Activated T-cell treated with anti-CD3 and anti-CD28 coated beads, Interleukin-2, amount 50 U/mL, for 4 hours (primary cell): ENCODE data around the gene SERPINF2. TPM values are rescaled to one million over a fixed set of nuclear protein-coding genes. Genes with fewer than 3 reads are reported as not detected.
"Not testable (repeated sequence)": the region's sequence is repeated elsewhere in the genome, so short reads cannot be mapped to it uniquely, and the experiment has no call there.

Experiments used
- ATAC-seq, 2 donors: fragments of 200-7000 bp; cut with Tn5 transposase; one replicate each; pipeline ENCODE4 v1.10.0; 2021
- DNase-seq: peaks from one replicate; pipeline ENCODE4 v3.0.0-alpha.2; 2020
- H3K27me3 Mint-ChIP-seq: one replicate; pipeline ENCODE4 v1.8.0; 2021; ENCODE audit warnings: low read depth, mixed read lengths
- H3K36me3 Mint-ChIP-seq: one replicate; pipeline ENCODE4 v1.8.0; 2022; ENCODE audit warnings: mixed read lengths; ENCODE audit not compliant: insufficient read depth
- H3K4me1 Mint-ChIP-seq: one replicate; pipeline ENCODE4 v1.8.0; 2021; ENCODE audit warnings: low read depth, mixed read lengths
- H3K4me3 Mint-ChIP-seq: one replicate; pipeline ENCODE4 v1.8.0; 2021; ENCODE audit warnings: mild to moderate bottlenecking, moderate library complexity, mixed read lengths
- H3K9me3 Mint-ChIP-seq: one replicate; pipeline ENCODE4 v1.8.0; 2021; ENCODE audit warnings: mixed read lengths
- total RNA-seq, 3 donors: library from RNA; stranded (reverse); gene quantifications; one replicate each; pipeline ENCODE4 v1.2.1, GENCODE V29; 2021

SERPINF2 gene
- under 1 TPM; 0.45 to 0.60 (median 0.56) TPM for total RNA-seq

DNA sequence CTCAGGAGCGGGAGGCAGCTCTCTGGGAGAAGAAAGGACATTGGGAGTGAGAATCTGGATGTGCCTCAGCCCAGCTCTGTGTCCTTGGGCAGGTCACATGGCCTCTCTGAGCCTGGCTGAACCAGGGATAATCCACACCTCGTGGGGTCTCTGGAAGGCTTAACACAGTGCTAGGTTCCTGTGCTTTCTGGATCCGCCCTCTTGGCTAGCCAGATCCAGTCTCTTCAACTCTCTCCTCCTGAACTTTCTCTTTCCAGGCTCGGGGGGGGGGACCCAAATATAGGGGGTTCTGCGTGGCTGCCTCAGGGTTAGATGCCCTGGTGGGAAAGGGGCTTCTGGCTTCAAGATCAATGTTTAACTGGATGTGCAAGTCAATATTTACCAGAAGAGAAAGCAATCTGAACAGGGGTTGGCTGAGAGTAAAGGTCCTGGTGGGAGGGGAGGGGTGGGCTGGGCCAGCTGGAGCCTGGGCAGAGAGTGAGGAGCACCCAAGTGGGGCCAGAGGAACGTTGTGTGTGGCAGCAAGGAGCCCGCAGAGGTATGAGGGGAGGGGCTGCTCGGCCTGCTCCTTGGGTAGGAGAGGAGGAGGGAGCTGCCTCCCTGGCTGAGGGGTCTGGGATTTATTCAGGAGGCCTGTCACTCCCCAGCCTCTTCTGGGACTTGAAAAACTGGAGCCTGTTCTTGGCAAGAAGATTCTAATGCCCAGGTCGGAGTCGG lies at the start of gene SERPINF2:
Gene SERPINF2, plus strand, starts transcription at position 501 of the 717 bp plus-strand sequence. CDS start 2,125 bp downstream, outside the sequence.
- H3K4me3 Mint-ChIP-seq: no peak within 1 kb of the TSS
- H3K9me3 Mint-ChIP-seq: no peaks in the 10 kb centered on the region
- H3K4me1 Mint-ChIP-seq: no peaks in the 10 kb centered on the region
- ATAC-seq (no peak), DNase-seq (no peak)
- H3K27me3 Mint-ChIP-seq: no peaks in the 10 kb centered on the region
- H3K36me3 Mint-ChIP-seq: peaks cover 2% of the 10 kb centered on the region

- ATAC-seq: no peak
- Mint-ChIP-seq H3K4me3 (no peak overlapping the region), H3K36me3 (no peaks in the 10 kb centered on the region), H3K4me1 (no peaks in the 10 kb centered on the region), H3K27me3 (peaks cover 2% of the 10 kb centered on the region), H3K9me3 (no peaks in the 10 kb centered on the region)
- no peak for DNase-seq
Observed at GRCh38 chr17:1693339-1693738, 49.3 kb upstream of the SERPINF2 start.

- no peaks in the 10 kb centered on the region for H3K9me3 Mint-ChIP-seq
- ATAC-seq (no peak), DNase-seq (no peak)
- no peak overlapping the region for H3K4me3 Mint-ChIP-seq
- no peaks in the 10 kb centered on the region for H3K4me1 Mint-ChIP-seq
- peaks cover 2% of the 10 kb centered on the region for H3K27me3 Mint-ChIP-seq
- H3K36me3 Mint-ChIP-seq: no peaks in the 10 kb centered on the region
Observed at GRCh38 chr17:1695365-1695764, 47.3 kb upstream of the SERPINF2 start.

- ATAC-seq: no peak
- Mint-ChIP-seq H3K4me3 (no peak overlapping the region), H3K36me3 (no peaks in the 10 kb centered on the region), H3K4me1 (no peaks in the 10 kb centered on the region), H3K9me3 (no peaks in the 10 kb centered on the region), H3K27me3 (peaks cover 2% of the 10 kb centered on the region)
- no peak for DNase-seq
Observed at GRCh38 chr17:1697681-1698080, 45.0 kb upstream of the SERPINF2 start.

- H3K9me3 Mint-ChIP-seq, H3K36me3 Mint-ChIP-seq, H3K27me3 Mint-ChIP-seq, H3K4me3 Mint-ChIP-seq, H3K4me1 Mint-ChIP-seq, DNase-seq, ATAC-seq: not testable (repeated sequence)
Observed at GRCh38 chr17:1699891-1700290, 42.8 kb upstream of the SERPINF2 start.

DNA sequence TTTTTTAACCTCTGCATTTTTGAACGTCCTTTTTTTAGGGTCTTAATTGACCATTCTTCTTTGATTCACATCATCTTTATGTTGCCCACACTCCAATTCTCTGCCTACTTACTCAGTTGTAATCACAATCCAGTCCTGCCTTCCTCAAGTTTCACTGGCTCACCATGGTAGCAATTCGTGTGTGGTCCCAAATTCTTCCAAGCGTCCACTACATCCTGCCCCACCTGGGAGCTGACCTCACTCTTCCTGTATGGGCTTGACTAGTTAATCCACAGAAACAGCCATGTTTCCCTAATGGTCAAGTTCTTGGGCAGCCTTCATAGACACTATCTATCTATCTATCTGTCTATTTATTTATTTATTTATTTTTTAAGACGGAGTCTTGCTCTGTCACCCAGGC lies 39.6 kb upstream of the SERPINF2 start:
- Mint-ChIP-seq H3K9me3 (no peaks in the 10 kb centered on the region), H3K27me3 (peaks cover 19% of the 10 kb centered on the region), H3K4me1 (peaks cover 8% of the 10 kb centered on the region), H3K4me3 (no peak overlapping the region), H3K36me3 (no peaks in the 10 kb centered on the region)
- DNase-seq (no peak), ATAC-seq (no peak)

GRCh38 chr17:1705004-1705403 lies 37.7 kb upstream of the SERPINF2 start:
- H3K4me1 Mint-ChIP-seq: peaks cover 10% of the 10 kb centered on the region
- no peak for ATAC-seq
- H3K27me3 Mint-ChIP-seq: peaks cover 25% of the 10 kb centered on the region
- DNase-seq: no peak
- no peaks in the 10 kb centered on the region for H3K36me3 Mint-ChIP-seq
- H3K9me3 Mint-ChIP-seq: no peaks in the 10 kb centered on the region
- H3K4me3 Mint-ChIP-seq: no peak overlapping the region

GRCh38 chr17:1707107-1707506 lies 35.6 kb upstream of the SERPINF2 start:
- H3K9me3 Mint-ChIP-seq: no peaks in the 10 kb centered on the region
- DNase-seq (no peak), ATAC-seq (no peak)
- H3K4me1 Mint-ChIP-seq: peaks cover 22% of the 10 kb centered on the region
- no peak overlapping the region for H3K4me3 Mint-ChIP-seq
- H3K36me3 Mint-ChIP-seq: peaks cover 2% of the 10 kb centered on the region
- peaks cover 25% of the 10 kb centered on the region for H3K27me3 Mint-ChIP-seq

DNA sequence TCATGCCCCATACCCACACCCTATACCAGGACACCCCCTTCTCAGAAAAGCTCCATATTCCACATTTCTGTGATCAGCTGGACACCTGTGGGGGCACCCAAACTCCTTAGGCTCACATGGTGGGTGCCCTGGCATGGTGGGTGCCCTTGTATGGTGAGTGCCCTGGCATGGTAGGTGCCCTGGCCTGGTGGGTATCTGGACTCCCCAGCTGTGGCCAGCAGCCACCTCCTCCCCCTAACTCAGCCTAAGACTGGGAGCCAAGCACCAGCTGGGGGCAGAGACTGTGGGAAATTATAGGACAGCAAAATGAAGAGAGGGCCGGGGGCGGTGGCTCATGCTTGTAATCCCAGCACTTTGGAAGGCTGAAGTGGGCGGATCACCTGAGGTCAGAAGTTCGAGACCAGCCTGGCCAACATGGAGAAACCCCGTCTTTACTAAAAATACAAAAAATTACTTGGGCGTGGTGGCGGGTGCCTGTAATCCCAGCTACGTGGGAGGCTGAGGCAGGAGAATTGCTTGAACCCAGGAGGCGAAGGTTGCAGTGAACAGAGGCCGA lies 33.8 kb upstream of the SERPINF2 start:
- peaks cover 25% of the 10 kb centered on the region for H3K27me3 Mint-ChIP-seq
- DNase-seq, ATAC-seq, H3K9me3 Mint-ChIP-seq, H3K36me3 Mint-ChIP-seq: not testable (repeated sequence)
- H3K4me1 Mint-ChIP-seq: peaks cover 22% of the 10 kb centered on the region
- H3K4me3 Mint-ChIP-seq: peak overlapping the region; percentile 35

DNA sequence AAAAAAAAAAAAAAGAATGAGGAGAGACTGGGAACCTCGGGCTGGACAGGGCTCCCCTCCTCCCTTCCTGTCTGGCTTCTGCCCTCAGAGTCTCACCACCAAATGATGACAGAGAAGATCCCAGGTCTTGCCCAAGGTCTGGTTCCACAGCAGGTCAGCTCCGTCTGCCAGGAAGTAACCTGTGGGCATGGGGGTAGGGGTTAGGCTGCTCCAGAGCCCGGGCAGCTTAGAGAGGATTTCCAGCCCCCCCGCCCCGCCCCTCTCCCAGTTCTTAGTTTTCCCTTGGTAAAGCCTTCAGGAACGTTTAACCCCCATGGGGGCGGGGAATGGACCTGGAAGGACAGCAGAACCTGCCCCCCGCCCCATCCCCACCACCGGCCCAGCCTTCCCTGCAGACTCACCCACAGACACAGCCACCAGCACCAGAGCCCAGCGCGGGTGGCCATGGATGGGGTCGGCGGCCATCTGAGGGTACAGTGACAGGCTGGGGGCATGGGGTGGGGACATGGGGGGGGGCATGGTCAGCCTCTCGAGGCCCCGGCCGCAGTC lies 33.2 kb upstream of the SERPINF2 start:
- DNase-seq (no peak), ATAC-seq (peak in 1 of 2 donors; percentile 14)
- peak overlapping the region; percentile 38 for H3K4me3 Mint-ChIP-seq
- H3K27me3 Mint-ChIP-seq: peaks cover 25% of the 10 kb centered on the region
- H3K9me3 Mint-ChIP-seq: no peaks in the 10 kb centered on the region
- H3K36me3 Mint-ChIP-seq: peaks cover 5% of the 10 kb centered on the region
- H3K4me1 Mint-ChIP-seq: peaks cover 24% of the 10 kb centered on the region

- Mint-ChIP-seq H3K9me3 (no peaks in the 10 kb centered on the region), H3K36me3 (peaks cover 5% of the 10 kb centered on the region), H3K4me3 (peak within 1 kb of the TSS; percentile 62), H3K4me1 (peaks cover 27% of the 10 kb centered on the region), H3K27me3 (peaks cover 22% of the 10 kb centered on the region)
- no peak for DNase-seq
- ATAC-seq: peak; percentile 44 to 51
Observed at GRCh38 chr17:1709971-1710806, 32.5 kb upstream of the SERPINF2 start, which contains the start of gene TLCD2. Gene TLCD2 (minus strand): TSS chr17:1710377. CDS start chr17:1710242, 135 bp downstream.

DNA sequence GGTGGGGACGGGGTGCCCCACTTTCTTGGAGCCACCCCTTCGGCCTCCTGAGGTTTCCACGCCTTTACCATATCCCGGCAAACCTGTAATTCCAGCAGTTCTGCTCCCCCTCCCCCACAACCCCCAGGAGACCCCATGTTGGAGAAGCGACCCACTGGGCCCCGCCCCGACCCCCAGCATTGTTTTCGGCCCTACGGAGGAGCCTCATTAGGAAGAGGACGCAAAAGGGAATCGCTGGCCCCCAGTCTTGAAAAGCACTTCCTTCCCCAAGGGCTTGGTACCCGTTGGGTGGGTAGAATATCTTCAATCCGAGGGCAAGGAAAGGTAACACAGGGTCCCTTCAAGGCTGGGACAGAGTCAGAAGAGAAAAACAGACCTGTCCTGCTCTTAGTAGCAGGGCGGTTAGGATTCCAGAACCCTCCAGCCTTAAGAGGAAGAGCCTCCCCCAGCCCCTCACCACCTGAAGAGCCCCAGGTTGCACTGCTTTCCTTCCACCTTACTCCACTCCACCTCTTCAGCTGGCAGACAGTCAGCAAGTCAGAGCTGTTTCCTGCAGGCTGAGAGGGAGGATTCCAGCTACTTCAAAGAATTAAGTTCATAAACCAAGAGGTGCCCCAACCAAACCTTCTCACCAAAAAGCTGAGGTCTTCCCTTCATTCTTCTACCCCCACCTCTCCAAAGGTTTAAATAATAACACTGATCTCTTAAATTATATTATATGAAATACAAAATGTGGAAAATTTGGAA lies 31.7 kb upstream of the SERPINF2 start:
- Mint-ChIP-seq H3K4me1 (peaks cover 27% of the 10 kb centered on the region), H3K36me3 (peaks cover 5% of the 10 kb centered on the region), H3K4me3 (peak overlapping the region; percentile 62), H3K27me3 (peaks cover 17% of the 10 kb centered on the region), H3K9me3 (no peaks in the 10 kb centered on the region)
- no peak for DNase-seq
- no peak for ATAC-seq

GRCh38 chr17:1711804-1712203 lies 30.9 kb upstream of the SERPINF2 start:
- Mint-ChIP-seq H3K4me3 (no peak overlapping the region), H3K4me1 (peaks cover 27% of the 10 kb centered on the region), H3K36me3 (peaks cover 5% of the 10 kb centered on the region), H3K27me3 (peaks cover 14% of the 10 kb centered on the region), H3K9me3 (no peaks in the 10 kb centered on the region)
- ATAC-seq (no peak), DNase-seq (no peak)

GRCh38 chr17:1712271-1712670 lies 30.4 kb upstream of the SERPINF2 start:
- peaks cover 28% of the 10 kb centered on the region for H3K4me1 Mint-ChIP-seq
- no peak overlapping the region for H3K4me3 Mint-ChIP-seq
- H3K9me3 Mint-ChIP-seq: no peaks in the 10 kb centered on the region
- peaks cover 5% of the 10 kb centered on the region for H3K36me3 Mint-ChIP-seq
- DNase-seq (no peak), ATAC-seq (no peak)
- H3K27me3 Mint-ChIP-seq: peaks cover 12% of the 10 kb centered on the region
